CD4-positive, alpha-beta T cell treated with Interferon alpha-2 for 1 hour (primary cell): ENCODE measurements around the gene PRX.
A peak's percentile ranks its signal among the peaks of the same experiment; 100 is the strongest.
"Not testable (repeated sequence)": the region's sequence is repeated elsewhere in the genome, so short reads cannot be mapped to it uniquely, and the experiment has no call there.

Source experiments
- DNase-seq, 2 donors: peaks; one replicate each; pipeline ENCODE4 v3.0.0-alpha.2; 2020 to 2022

The PRX gene

GRCh38 chr19:40433391-40434216, 20.4 kb upstream of the PRX start:
- peak; percentile 67 to 74 for DNase-seq

GRCh38 chr19:40432760-40433159, 19.6 kb upstream of the PRX start:
- not testable (repeated sequence) for DNase-seq

GRCh38 chr19:40431698-40432097, 18.5 kb upstream of the PRX start:
- DNase-seq = no peak

- not testable (repeated sequence) for DNase-seq
Measured at GRCh38 chr19:40430242-40430641, 17.1 kb upstream of the PRX start.

- not testable (repeated sequence) for DNase-seq
Measured at GRCh38 chr19:40428197-40428596, 15.0 kb upstream of the PRX start.

- peak; percentile 100 for DNase-seq
Measured at GRCh38 chr19:40425450-40426287, 12.5 kb upstream of the PRX start, which contains the start of gene SERTAD1. SERTAD1 (minus strand) TSS chr19:40425992; CDS start chr19:40423546, 2,446 bp downstream.

GRCh38 chr19:40424637-40425449, 11.7 kb upstream of the PRX start:
- no peak for DNase-seq

GRCh38 chr19:40423938-40424337, 10.8 kb upstream of the PRX start:
- no peak for DNase-seq

- no peak for DNase-seq
Measured at GRCh38 chr19:40422748-40423566, 9.8 kb upstream of the PRX start.

GRCh38 chr19:40421993-40422747, 9.0 kb upstream of the PRX start:
- DNase-seq = no peak

- DNase-seq = peak; percentile 77 to 85
Measured at GRCh38 chr19:40420766-40421765, 7.9 kb upstream of the PRX start.

GRCh38 chr19:40420451-40420765, 7.2 kb upstream of the PRX start:
- no peak for DNase-seq

GRCh38 chr19:40419780-40420179, 6.6 kb upstream of the PRX start:
- DNase-seq = no peak

- no peak for DNase-seq
Measured at GRCh38 chr19:40419066-40419612, 6.0 kb upstream of the PRX start.

- DNase-seq = no peak
Measured at GRCh38 chr19:40418040-40418439, 4.9 kb upstream of the PRX start.

GRCh38 chr19:40417643-40417981, 4.4 kb upstream of the PRX start:
- DNase-seq = no peak

- DNase-seq = no peak
Measured at GRCh38 chr19:40416918-40417642, 3.9 kb upstream of the PRX start.

GRCh38 chr19:40415768-40416167, 2.6 kb upstream of the PRX start:
- DNase-seq = no peak
